Mucosa of rectum (tissue), 2 donors: ENCODE results near the gene MAMSTR.

Source experiments
- H3K27ac ChIP-seq, 2 donors: one replicate each; pipeline ENCODE4 v1.7.0; 2013; ENCODE audit warnings: inconsistent platforms in 2 of 2, low read depth in 2 of 2, low read length in 2 of 2
- H3K27me3 ChIP-seq, 2 donors: one replicate each; pipeline ENCODE4 v1.7.0; 2013; ENCODE audit warnings: low read length in 2 of 2; ENCODE audit not compliant: control insufficient read depth in 2 of 2, insufficient read depth in 2 of 2
- H3K36me3 ChIP-seq, 2 donors: one replicate each; pipeline ENCODE4 v1.7.0; 2013; ENCODE audit warnings: low read length in 2 of 2; ENCODE audit not compliant: control insufficient read depth in 2 of 2, insufficient read depth in 2 of 2
- H3K4me1 ChIP-seq, 2 donors: one replicate each; pipeline ENCODE4 v1.7.0; 2013; ENCODE audit warnings: low read length in 2 of 2, mild to moderate bottlenecking in 1 of 2; ENCODE audit not compliant: control insufficient read depth in 2 of 2, insufficient read depth in 2 of 2
- H3K4me3 ChIP-seq, 2 donors: one replicate each; pipeline ENCODE4 v1.7.0; 2013; ENCODE audit warnings: low read length in 2 of 2
- H3K9ac ChIP-seq, 2 donors: one replicate each; pipeline ENCODE4 v1.7.0; 2013; ENCODE audit warnings: low read length in 2 of 2, low read depth in 1 of 2, mild to moderate bottlenecking in 1 of 2
- H3K9me3 ChIP-seq, 2 donors: one replicate each; pipeline ENCODE4 v1.7.0; 2013; ENCODE audit warnings: low read length in 2 of 2; ENCODE audit not compliant: control insufficient read depth in 2 of 2
- donor health status: healthy.
- donor health status: Normal muscosa, but diverticular disease.

The MAMSTR gene

GRCh38 chr19:48735031-48735615, 15.6 kb upstream of the MAMSTR start:
- no peak overlapping the region for H3K4me3 ChIP-seq
- no peak overlapping the region for H3K9ac ChIP-seq
- no peak overlapping the region for H3K27ac ChIP-seq
- no peaks in the 10 kb centered on the region for H3K9me3 ChIP-seq
- H3K27me3 ChIP-seq, result peaks cover under 1 to 7% of the 10 kb centered on the region in 2 donors
- H3K36me3 ChIP-seq, result no peaks in the 10 kb centered on the region
- peaks cover 9 to 13% of the 10 kb centered on the region in 2 donors for H3K4me1 ChIP-seq

GRCh38 chr19:48734625-48735024, 15.1 kb upstream of the MAMSTR start:
- H3K9ac ChIP-seq, result no peak overlapping the region
- H3K27ac ChIP-seq, result no peak overlapping the region
- no peak overlapping the region for H3K4me3 ChIP-seq
- H3K9me3 ChIP-seq, result no peaks in the 10 kb centered on the region
- H3K27me3 ChIP-seq, result peaks cover 0 to 3% of the 10 kb centered on the region in 2 donors
- H3K4me1 ChIP-seq, result peaks cover 5 to 9% of the 10 kb centered on the region in 2 donors
- H3K36me3 ChIP-seq, result no peaks in the 10 kb centered on the region

- Histone ChIP-seq H3K9ac (no peak overlapping the region), H3K27ac (no peak overlapping the region), H3K4me1 (no peaks in the 10 kb centered on the region), H3K4me3 (no peak overlapping the region), H3K27me3 (peaks cover 0 to 3% of the 10 kb centered on the region in 2 donors), H3K36me3 (no peaks in the 10 kb centered on the region), H3K9me3 (no peaks in the 10 kb centered on the region)
Observed at GRCh38 chr19:48731452-48731851, 11.9 kb upstream of the MAMSTR start.

GRCh38 chr19:48728911-48729664, 9.6 kb upstream of the MAMSTR start:
- Histone ChIP-seq H3K9ac (no peak overlapping the region), H3K9me3 (no peaks in the 10 kb centered on the region), H3K4me1 (peaks cover 4 to 7% of the 10 kb centered on the region in 2 donors), H3K4me3 (no peak overlapping the region), H3K27me3 (no peaks in the 10 kb centered on the region), H3K36me3 (no peaks in the 10 kb centered on the region), H3K27ac (no peak overlapping the region)

GRCh38 chr19:48726556-48726955, 7.0 kb upstream of the MAMSTR start:
- no peak overlapping the region for H3K27ac ChIP-seq
- H3K4me3 ChIP-seq, result peak overlapping the region in 1 of 2 donors; percentile 13
- H3K36me3 ChIP-seq, result no peaks in the 10 kb centered on the region

GRCh38 chr19:48724796-48725753, 5.5 kb upstream of the MAMSTR start:
- Histone ChIP-seq H3K27ac (peak overlapping the region; percentile 65 to 74), H3K9ac (no peak overlapping the region), H3K4me3 (no peak overlapping the region), H3K9me3 (no peaks in the 10 kb centered on the region), H3K4me1 (peaks cover 4 to 7% of the 10 kb centered on the region in 2 donors), H3K36me3 (no peaks in the 10 kb centered on the region), H3K27me3 (no peaks in the 10 kb centered on the region)

More at GRCh38 chr19:48726556-48726955, 7.0 kb upstream of the MAMSTR start:
- Histone ChIP-seq H3K9ac (no peak overlapping the region), H3K4me1 (peaks cover 4 to 7% of the 10 kb centered on the region in 2 donors), H3K27me3 (no peaks in the 10 kb centered on the region), H3K9me3 (no peaks in the 10 kb centered on the region)

- no peaks in the 10 kb centered on the region for H3K36me3 ChIP-seq
- H3K9ac ChIP-seq, result no peak overlapping the region
- H3K27me3 ChIP-seq, result no peaks in the 10 kb centered on the region
- H3K27ac ChIP-seq, result no peak overlapping the region
- H3K4me3 ChIP-seq, result no peak overlapping the region
- peaks cover 4 to 7% of the 10 kb centered on the region in 2 donors for H3K4me1 ChIP-seq
- no peaks in the 10 kb centered on the region for H3K9me3 ChIP-seq
Observed at GRCh38 chr19:48722196-48722708, 2.7 kb upstream of the MAMSTR start.

GRCh38 chr19:48720613-48721296, 1.2 kb upstream of the MAMSTR start:
- Histone ChIP-seq H3K36me3 (no peaks in the 10 kb centered on the region), H3K4me1 (peaks cover 10 to 14% of the 10 kb centered on the region in 2 donors), H3K9ac (peak overlapping the region; percentile 52 to 78), H3K27ac (peak overlapping the region; percentile 75 to 91), H3K4me3 (peak overlapping the region; percentile 74 to 86), H3K9me3 (no peaks in the 10 kb centered on the region), H3K27me3 (no peaks in the 10 kb centered on the region)

GRCh38 chr19:48720251-48720612, 707 bp upstream of the MAMSTR start:
- Histone ChIP-seq H3K36me3 (no peaks in the 10 kb centered on the region), H3K9ac (no peak overlapping the region), H3K27me3 (no peaks in the 10 kb centered on the region), H3K4me1 (peaks cover 12 to 16% of the 10 kb centered on the region in 2 donors), H3K4me3 (peak overlapping the region; percentile 26 to 86), H3K27ac (peak overlapping the region in 1 of 2 donors; percentile 91), H3K9me3 (no peaks in the 10 kb centered on the region)
